Liver (tissue), 9 donors: Measurements from ENCODE around the gene ATG9A. TPM values are rescaled to one million over a fixed set of nuclear protein-coding genes. Genes with fewer than 3 reads are reported as not detected.

ENCODE experiments used
- DNase-seq: peaks from one replicate; pipeline ENCODE4 v3.0.0-alpha.2; 2017; ENCODE audit warnings: low spot score
- H3K27ac ChIP-seq, 2 donors: one replicate each; pipeline ENCODE4 v1.7.0; 2013; ENCODE audit warnings: inconsistent platforms in 2 of 2, low read length in 2 of 2, control low read depth in 1 of 2, low read depth in 1 of 2, mild to moderate bottlenecking in 1 of 2
- H3K27me3 ChIP-seq, 4 donors: one replicate each; pipeline versions ENCODE4 v1.6.1 to v1.7.0; 2013; ENCODE audit warnings: low read length in 3 of 4, inconsistent platforms in 1 of 4, mild to moderate bottlenecking in 1 of 4, moderate library complexity in 1 of 4; ENCODE audit not compliant: control insufficient read depth in 4 of 4, insufficient read depth in 4 of 4
- H3K36me3 ChIP-seq, 4 donors: one replicate each; pipeline versions ENCODE4 v1.6.1 to v1.7.0; 2013; ENCODE audit warnings: low read length in 3 of 4, mild to moderate bottlenecking in 3 of 4, low read depth in 1 of 4, moderate library complexity in 1 of 4; ENCODE audit not compliant: control insufficient read depth in 4 of 4, insufficient read depth in 3 of 4
- H3K4me1 ChIP-seq, 4 donors: one replicate each; pipeline versions ENCODE4 v1.6.1 to v1.7.0; 2013; ENCODE audit warnings: low read length in 3 of 4, mild to moderate bottlenecking in 3 of 4, moderate library complexity in 1 of 4; ENCODE audit not compliant: control insufficient read depth in 4 of 4, insufficient read depth in 4 of 4
- H3K4me3 ChIP-seq, 3 donors: one replicate each; pipeline versions ENCODE4 v1.6.1 to v1.7.0; 2013; ENCODE audit warnings: low read length in 3 of 3, control low read depth in 1 of 3, low read depth in 1 of 3, mild to moderate bottlenecking in 1 of 3
- H3K9ac ChIP-seq, 2 donors: one replicate each; pipeline ENCODE4 v1.7.0; 2013; ENCODE audit warnings: low read length in 2 of 2, mild to moderate bottlenecking in 2 of 2, moderate library complexity in 2 of 2, control low read depth in 1 of 2, low read depth in 1 of 2
- H3K9me3 ChIP-seq, 4 donors: one replicate each; pipeline versions ENCODE4 v1.6.1 to v1.7.0; 2013; ENCODE audit warnings: low read length in 3 of 4; ENCODE audit not compliant: control insufficient read depth in 4 of 4
- ATF3 ChIP-seq: IDR thresholded peaks from 2 replicates; pipeline ENCODE4 v1.6.1; 2016; ENCODE audit warnings: antibody characterized with exemption
- EGR1 ChIP-seq, 2 donors: IDR thresholded peaks; 2 replicates each; pipeline ENCODE4 v1.6.1; 2016 to 2018; ENCODE audit warnings: antibody characterized with exemption in 2 of 2, low read depth in 2 of 2
- FOXA1 ChIP-seq: IDR thresholded peaks from 2 replicates; pipeline ENCODE4 v1.6.1; 2016; ENCODE audit warnings: antibody characterized with exemption
- FOXA2 ChIP-seq: IDR thresholded peaks from 2 replicates; pipeline ENCODE4 v1.6.1; 2016; ENCODE audit warnings: antibody characterized with exemption
- GABPA ChIP-seq, 2 donors: IDR thresholded peaks in 1 of 2; conservative IDR thresholded peaks in 1 of 2; 2 replicates each; pipeline ENCODE4 v1.6.1; 2016; ENCODE audit warnings: antibody characterized with exemption in 2 of 2, mild to moderate bottlenecking in 1 of 2, moderate library complexity in 1 of 2
- HNF4A ChIP-seq, 2 donors: conservative IDR thresholded peaks; 2 replicates each; pipeline ENCODE4 v1.6.1; 2016; ENCODE audit warnings: antibody characterized with exemption in 2 of 2, mild to moderate bottlenecking in 2 of 2
- HNF4G ChIP-seq: IDR thresholded peaks from 2 replicates; pipeline ENCODE4 v1.6.1; 2016; ENCODE audit warnings: antibody characterized with exemption
- JUND ChIP-seq, 2 donors: IDR thresholded peaks; 2 replicates each; pipeline ENCODE4 v1.6.1; 2016; ENCODE audit warnings: antibody characterized with exemption in 2 of 2
- MAX ChIP-seq: IDR thresholded peaks from 2 replicates; pipeline ENCODE4 v1.6.1; 2016; ENCODE audit warnings: antibody characterized with exemption
- NR2F2 ChIP-seq: IDR thresholded peaks from 2 replicates; pipeline ENCODE4 v1.6.1; 2016; ENCODE audit warnings: antibody characterized with exemption
- RAD21 ChIP-seq, 2 donors: IDR thresholded peaks; 2 replicates each; pipeline ENCODE4 v1.6.1; 2016; ENCODE audit warnings: antibody characterized with exemption in 2 of 2, mild to moderate bottlenecking in 2 of 2
- RXRA ChIP-seq, 2 donors: IDR thresholded peaks; 2 replicates each; pipeline ENCODE4 v1.6.1; 2017 to 2018; ENCODE audit warnings: antibody characterized with exemption in 2 of 2, mild to moderate bottlenecking in 1 of 2
- SP1 ChIP-seq: IDR thresholded peaks from 2 replicates; pipeline ENCODE4 v1.6.1; 2018; ENCODE audit warnings: antibody characterized with exemption, mild to moderate bottlenecking
- TAF1 ChIP-seq: conservative IDR thresholded peaks from 2 replicates; pipeline ENCODE4 v1.6.1; 2016; ENCODE audit warnings: antibody characterized with exemption, mild to moderate bottlenecking
- YY1 ChIP-seq: IDR thresholded peaks from 2 replicates; pipeline ENCODE4 v1.6.1; 2016; ENCODE audit warnings: antibody characterized with exemption, mild to moderate bottlenecking
- WGBS: extraction: QIAGEN DNeasy Blood & Tissue Kit; methylation state at CpG from one replicate; pipeline ENCODE4 v1.1.7; 2013; 5-methylcytosine and 5-hydroxymethylcytosine counted together
- polyA plus RNA-seq, 2 donors: library from polyadenylated mRNA; stranded (reverse) in 1 of 2; unstranded in 1 of 2; fragments of 200-250 nt in 1 of 2; fragments of >200 nt in 1 of 2; fragmentation: Nextera tagmentation in 1 of 2; extraction: Ambion mirVana in 1 of 2; gene quantifications; one replicate each; pipeline versions ENCODE4 v1.2.1 to v1.2.3, GENCODE V29; 2013 to 2015
- total RNA-seq, 2 donors: library from RNA; depleted of rRNA; stranded (reverse); fragments of >200 nt; gene quantifications; one replicate each; pipeline ENCODE4 v1.2.3, GENCODE V29; 2014
- TF ChIP-seq, protein P1 (sequence below): IDR thresholded peaks from 2 replicates; pipeline ENCODE4 v1.6.1; 2016; ENCODE audit warnings: antibody characterized with exemption, mild to moderate bottlenecking
- TF ChIP-seq, protein P2 (sequence below): fragments of 150-350 bp; IDR thresholded peaks from 2 replicates; pipeline ENCODE4 v1.5.1; 2017; ENCODE audit warnings: improper control_type of control experiment, low read depth, low read length; ENCODE audit not compliant: missing input control
- TF ChIP-seq, protein P3 (sequence below): IDR thresholded peaks from 2 replicates; pipeline ENCODE4 v1.6.1; 2016; ENCODE audit warnings: antibody characterized with exemption
- donor health status: healthy.
- donor health status: healthy.
- donor health status: healthy.
- donor health status: healthy.
- donor health status: healthy.

Gene ATG9A
- total and polyA plus RNA-seq, 4 donors: 24.3 to 68.1 (median 37.9) TPM

- TF ChIP-seq TAF1 (no peak), NR2F2 (no peak), RXRA (IDR thresholded peaks at IDR 0.05) (no peak), HNF4A (conservative IDR thresholded peaks at IDR 0.05) (no peak)
- TF ChIP-seq, protein P1, sequence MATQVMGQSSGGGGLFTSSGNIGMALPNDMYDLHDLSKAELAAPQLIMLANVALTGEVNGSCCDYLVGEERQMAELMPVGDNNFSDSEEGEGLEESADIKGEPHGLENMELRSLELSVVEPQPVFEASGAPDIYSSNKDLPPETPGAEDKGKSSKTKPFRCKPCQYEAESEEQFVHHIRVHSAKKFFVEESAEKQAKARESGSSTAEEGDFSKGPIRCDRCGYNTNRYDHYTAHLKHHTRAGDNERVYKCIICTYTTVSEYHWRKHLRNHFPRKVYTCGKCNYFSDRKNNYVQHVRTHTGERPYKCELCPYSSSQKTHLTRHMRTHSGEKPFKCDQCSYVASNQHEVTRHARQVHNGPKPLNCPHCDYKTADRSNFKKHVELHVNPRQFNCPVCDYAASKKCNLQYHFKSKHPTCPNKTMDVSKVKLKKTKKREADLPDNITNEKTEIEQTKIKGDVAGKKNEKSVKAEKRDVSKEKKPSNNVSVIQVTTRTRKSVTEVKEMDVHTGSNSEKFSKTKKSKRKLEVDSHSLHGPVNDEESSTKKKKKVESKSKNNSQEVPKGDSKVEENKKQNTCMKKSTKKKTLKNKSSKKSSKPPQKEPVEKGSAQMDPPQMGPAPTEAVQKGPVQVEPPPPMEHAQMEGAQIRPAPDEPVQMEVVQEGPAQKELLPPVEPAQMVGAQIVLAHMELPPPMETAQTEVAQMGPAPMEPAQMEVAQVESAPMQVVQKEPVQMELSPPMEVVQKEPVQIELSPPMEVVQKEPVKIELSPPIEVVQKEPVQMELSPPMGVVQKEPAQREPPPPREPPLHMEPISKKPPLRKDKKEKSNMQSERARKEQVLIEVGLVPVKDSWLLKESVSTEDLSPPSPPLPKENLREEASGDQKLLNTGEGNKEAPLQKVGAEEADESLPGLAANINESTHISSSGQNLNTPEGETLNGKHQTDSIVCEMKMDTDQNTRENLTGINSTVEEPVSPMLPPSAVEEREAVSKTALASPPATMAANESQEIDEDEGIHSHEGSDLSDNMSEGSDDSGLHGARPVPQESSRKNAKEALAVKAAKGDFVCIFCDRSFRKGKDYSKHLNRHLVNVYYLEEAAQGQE: no peak
- TF ChIP-seq, protein P2, sequence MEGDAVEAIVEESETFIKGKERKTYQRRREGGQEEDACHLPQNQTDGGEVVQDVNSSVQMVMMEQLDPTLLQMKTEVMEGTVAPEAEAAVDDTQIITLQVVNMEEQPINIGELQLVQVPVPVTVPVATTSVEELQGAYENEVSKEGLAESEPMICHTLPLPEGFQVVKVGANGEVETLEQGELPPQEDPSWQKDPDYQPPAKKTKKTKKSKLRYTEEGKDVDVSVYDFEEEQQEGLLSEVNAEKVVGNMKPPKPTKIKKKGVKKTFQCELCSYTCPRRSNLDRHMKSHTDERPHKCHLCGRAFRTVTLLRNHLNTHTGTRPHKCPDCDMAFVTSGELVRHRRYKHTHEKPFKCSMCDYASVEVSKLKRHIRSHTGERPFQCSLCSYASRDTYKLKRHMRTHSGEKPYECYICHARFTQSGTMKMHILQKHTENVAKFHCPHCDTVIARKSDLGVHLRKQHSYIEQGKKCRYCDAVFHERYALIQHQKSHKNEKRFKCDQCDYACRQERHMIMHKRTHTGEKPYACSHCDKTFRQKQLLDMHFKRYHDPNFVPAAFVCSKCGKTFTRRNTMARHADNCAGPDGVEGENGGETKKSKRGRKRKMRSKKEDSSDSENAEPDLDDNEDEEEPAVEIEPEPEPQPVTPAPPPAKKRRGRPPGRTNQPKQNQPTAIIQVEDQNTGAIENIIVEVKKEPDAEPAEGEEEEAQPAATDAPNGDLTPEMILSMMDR: no peak
- 91% methylated on average over 2 of the region's 2 CpGs for WGBS
- Histone ChIP-seq H3K9ac (no peak overlapping the region), H3K4me1 (peaks cover 6 to 16% (median 12%) of the 10 kb centered on the region in 4 donors), H3K9me3 (no peaks in the 10 kb centered on the region), H3K4me3 (no peak overlapping the region), H3K36me3 (no peaks in the 10 kb centered on the region), H3K27ac (no peak overlapping the region), H3K27me3 (no peaks in the 10 kb centered on the region)
- DNase-seq: no peak
These were observed 38.9 kb upstream of the ATG9A start for GRCh38 chr2:219268294-219268693.

DNA sequence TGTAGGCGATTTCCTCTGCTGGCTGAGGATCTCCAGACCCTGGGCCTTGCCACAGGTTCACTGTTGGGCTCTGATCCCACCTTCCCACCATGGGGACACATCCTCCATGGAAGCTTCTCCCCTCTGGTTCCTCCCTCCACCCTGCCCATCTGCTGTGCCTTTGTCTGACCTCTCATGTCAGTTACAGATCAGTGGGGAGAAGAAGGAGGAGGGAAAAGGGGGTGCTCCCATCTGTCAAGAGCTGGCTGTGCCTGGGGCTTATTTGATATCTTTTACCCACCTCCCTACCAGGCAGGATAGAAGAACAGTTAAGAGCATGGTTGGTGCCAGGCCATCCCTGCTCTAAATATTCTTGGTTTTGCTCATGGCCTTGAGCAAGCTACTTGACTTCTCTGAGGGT lies 37.5 kb upstream of the ATG9A start:
- no peak overlapping the region for H3K9ac ChIP-seq
- no peaks in the 10 kb centered on the region for H3K9me3 ChIP-seq
- H3K4me1 ChIP-seq: peaks cover 6 to 16% (median 12%) of the 10 kb centered on the region in 4 donors
- no peak overlapping the region for H3K4me3 ChIP-seq
- DNase-seq: no peak
- H3K27me3 ChIP-seq: no peaks in the 10 kb centered on the region
- no peak overlapping the region for H3K27ac ChIP-seq
- 94% methylated on average over 1 of the region's 1 CpG for WGBS
- TF ChIP-seq, protein P1: no peak
- TF ChIP-seq RAD21 (IDR thresholded peaks at IDR 0.05) (no peak), HNF4G (no peak), NR2F2 (no peak), HNF4A (conservative IDR thresholded peaks at IDR 0.05) (no peak), GABPA (IDR thresholded peaks at IDR 0.05 in 1 of 2, conservative IDR thresholded peaks at IDR 0.05 in 1 of 2) (no peak), YY1 (no peak), RXRA (IDR thresholded peaks at IDR 0.05) (no peak), FOXA1 (no peak), JUND (IDR thresholded peaks at IDR 0.05) (no peak), TAF1 (no peak), ATF3 (no peak), MAX (no peak), EGR1 (IDR thresholded peaks at IDR 0.05; ENCODE audit: low read depth in 2 of 2) (no peak), FOXA2 (no peak), SP1 (no peak)
- TF ChIP-seq, protein P3, sequence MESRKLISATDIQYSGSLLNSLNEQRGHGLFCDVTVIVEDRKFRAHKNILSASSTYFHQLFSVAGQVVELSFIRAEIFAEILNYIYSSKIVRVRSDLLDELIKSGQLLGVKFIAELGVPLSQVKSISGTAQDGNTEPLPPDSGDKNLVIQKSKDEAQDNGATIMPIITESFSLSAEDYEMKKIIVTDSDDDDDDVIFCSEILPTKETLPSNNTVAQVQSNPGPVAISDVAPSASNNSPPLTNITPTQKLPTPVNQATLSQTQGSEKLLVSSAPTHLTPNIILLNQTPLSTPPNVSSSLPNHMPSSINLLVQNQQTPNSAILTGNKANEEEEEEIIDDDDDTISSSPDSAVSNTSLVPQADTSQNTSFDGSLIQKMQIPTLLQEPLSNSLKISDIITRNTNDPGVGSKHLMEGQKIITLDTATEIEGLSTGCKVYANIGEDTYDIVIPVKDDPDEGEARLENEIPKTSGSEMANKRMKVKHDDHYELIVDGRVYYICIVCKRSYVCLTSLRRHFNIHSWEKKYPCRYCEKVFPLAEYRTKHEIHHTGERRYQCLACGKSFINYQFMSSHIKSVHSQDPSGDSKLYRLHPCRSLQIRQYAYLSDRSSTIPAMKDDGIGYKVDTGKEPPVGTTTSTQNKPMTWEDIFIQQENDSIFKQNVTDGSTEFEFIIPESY: no peak
- TF ChIP-seq, protein P2: no peak
- no peaks in the 10 kb centered on the region for H3K36me3 ChIP-seq
